Transverse colon (tissue), 3 donors: ENCODE data around the gene TSR3.

Experiments
- POLR2A ChIP-seq: fragments of 450-650 bp; IDR thresholded peaks from one replicate; pipeline ENCODE4 v1.6.1; 2016; ENCODE audit warnings: antibody characterized with exemption, mild to moderate bottlenecking, moderate library complexity
- TF ChIP-seq, protein P1 (sequence below), 5 experiments: fragments of 200-600 bp in 3 of 5; fragments of 450-650 bp in 2 of 5; sonication (generic) in 3 of 5; IDR thresholded peaks; 1 replicate in 2 of 5; 2 replicates in 3 of 5; pipeline ENCODE4 v1.5.1; 2016 to 2017; ENCODE audit warnings: antibody characterized with exemption in 5 of 5, inconsistent platforms in 3 of 5, mild to moderate bottlenecking in 2 of 5, moderate library complexity in 1 of 5

DNA sequence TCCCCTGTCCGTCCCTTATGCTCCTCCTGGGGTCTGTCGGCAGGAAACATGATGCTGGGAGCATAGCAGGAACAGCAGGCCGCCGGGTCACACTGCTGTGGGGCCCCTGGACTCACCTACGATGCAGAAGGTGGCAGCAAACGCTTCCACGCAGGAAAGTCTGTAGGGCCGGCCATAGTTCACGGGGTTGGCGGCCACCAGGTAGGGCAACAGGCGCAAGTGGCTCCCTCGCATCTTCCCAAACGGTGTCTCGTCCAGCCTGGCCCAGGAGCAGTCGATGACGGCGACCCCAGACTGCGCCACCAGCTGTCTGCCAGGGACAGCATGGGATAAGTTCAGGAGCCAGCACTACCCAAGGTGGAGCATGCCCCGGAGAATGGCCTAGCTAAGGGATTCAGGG, 987 bp downstream of the TSR3 start:
- TF ChIP-seq, protein P1, sequence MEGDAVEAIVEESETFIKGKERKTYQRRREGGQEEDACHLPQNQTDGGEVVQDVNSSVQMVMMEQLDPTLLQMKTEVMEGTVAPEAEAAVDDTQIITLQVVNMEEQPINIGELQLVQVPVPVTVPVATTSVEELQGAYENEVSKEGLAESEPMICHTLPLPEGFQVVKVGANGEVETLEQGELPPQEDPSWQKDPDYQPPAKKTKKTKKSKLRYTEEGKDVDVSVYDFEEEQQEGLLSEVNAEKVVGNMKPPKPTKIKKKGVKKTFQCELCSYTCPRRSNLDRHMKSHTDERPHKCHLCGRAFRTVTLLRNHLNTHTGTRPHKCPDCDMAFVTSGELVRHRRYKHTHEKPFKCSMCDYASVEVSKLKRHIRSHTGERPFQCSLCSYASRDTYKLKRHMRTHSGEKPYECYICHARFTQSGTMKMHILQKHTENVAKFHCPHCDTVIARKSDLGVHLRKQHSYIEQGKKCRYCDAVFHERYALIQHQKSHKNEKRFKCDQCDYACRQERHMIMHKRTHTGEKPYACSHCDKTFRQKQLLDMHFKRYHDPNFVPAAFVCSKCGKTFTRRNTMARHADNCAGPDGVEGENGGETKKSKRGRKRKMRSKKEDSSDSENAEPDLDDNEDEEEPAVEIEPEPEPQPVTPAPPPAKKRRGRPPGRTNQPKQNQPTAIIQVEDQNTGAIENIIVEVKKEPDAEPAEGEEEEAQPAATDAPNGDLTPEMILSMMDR (IDR thresholded peaks at IDR 0.05): no peak
- no peak for TF ChIP-seq POLR2A
